GM12873 (cell line): ENCODE measurements around the gene PPP3CB.

Experiments
- TF ChIP-seq, protein P1 (sequence below): IDR thresholded peaks from 2 replicates; pipeline ENCODE4 v1.5.1; 2012; ENCODE audit warnings: low read depth, mild to moderate bottlenecking, moderate library complexity, low read length, control low read depth; ENCODE audit not compliant: insufficient read depth; ENCODE audit errors: missing control alignments

PPP3CB gene

DNA sequence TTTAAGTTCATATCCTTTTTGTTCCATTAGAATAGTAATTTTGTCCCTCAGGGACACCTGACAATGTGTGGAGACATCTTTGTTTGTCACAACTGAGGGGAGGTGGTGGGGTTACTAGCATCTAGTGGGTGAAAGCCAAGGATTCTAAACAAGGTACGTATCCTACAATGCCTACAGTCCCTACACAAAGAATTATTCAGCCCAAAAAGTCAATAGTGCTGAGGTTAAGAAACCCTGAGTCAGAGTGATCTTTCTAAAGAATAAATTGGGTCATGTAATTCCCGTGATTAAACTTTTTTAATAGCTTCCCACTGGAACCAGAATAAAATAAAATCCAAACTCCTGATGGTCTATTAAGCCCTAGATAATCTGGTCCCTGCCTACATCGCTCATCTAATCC is 79.3 kb downstream of the PPP3CB start:
- TF ChIP-seq, protein P1, sequence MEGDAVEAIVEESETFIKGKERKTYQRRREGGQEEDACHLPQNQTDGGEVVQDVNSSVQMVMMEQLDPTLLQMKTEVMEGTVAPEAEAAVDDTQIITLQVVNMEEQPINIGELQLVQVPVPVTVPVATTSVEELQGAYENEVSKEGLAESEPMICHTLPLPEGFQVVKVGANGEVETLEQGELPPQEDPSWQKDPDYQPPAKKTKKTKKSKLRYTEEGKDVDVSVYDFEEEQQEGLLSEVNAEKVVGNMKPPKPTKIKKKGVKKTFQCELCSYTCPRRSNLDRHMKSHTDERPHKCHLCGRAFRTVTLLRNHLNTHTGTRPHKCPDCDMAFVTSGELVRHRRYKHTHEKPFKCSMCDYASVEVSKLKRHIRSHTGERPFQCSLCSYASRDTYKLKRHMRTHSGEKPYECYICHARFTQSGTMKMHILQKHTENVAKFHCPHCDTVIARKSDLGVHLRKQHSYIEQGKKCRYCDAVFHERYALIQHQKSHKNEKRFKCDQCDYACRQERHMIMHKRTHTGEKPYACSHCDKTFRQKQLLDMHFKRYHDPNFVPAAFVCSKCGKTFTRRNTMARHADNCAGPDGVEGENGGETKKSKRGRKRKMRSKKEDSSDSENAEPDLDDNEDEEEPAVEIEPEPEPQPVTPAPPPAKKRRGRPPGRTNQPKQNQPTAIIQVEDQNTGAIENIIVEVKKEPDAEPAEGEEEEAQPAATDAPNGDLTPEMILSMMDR: no peak

DNA sequence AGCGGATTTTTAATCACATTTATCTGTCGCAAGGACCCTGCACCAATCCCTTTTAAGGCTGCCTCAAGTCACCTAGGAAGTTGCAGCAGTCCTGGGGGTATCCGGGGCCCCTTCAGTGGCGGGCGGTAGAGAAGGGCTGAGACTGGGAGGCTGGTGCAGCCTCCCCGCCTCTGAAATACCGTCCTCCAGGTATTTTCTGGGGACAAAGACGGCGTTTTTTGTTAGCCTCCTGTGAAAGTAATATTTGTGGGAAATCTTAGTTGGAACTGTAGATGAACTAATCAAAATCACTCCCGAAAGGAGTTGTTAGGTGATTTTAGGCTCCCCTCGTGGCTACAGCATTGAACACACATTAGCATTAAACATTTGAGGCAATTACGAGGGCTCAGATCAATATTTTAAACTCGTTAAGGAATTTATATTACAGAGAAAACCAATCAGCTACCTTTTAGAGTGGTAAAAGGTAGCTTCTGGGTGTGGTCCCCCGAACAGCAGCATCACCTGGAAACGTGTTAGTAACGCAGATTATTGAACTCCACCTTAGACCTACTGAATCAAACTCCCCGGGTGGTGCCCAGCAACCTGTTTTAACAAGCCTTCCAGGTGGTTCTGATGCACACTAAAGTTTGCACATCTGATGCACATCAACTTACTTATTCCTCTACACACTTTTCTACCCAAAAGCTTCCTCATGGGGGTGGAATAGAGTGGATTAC is 81.4 kb downstream of the PPP3CB start:
- TF ChIP-seq, protein P1: no peak

GRCh38 chr10:73413528-73414229 is 82.1 kb downstream of the PPP3CB start, which contains the start of gene ANXA7:
ANXA7 (minus strand) TSS chr10:73414058; CDS start chr10:73400856, 13,202 bp downstream.
- TF ChIP-seq, protein P1: peak; percentile 27

GRCh38 chr10:73413108-73413527 is 82.7 kb downstream of the PPP3CB start:
- TF ChIP-seq, protein P1: no peak

DNA sequence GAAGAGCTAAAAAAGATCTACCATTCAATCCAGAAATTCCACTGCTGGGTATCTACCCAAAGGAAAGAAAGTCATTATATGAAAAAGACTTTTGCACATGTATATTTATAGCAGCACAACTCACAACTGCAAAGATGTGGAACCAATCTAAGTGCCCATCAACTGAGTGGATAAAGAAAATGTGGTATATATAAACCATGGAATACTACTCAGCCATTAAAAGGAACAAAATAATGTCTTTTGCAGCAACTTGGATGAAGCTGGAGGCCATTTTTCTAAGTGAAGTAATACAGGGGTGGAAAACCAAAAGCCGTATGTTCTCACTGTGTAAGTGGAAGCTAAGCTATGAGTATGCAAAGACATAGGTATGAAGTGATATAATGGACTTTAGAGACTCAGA is 84.9 kb downstream of the PPP3CB start:
- TF ChIP-seq, protein P1: no peak

GRCh38 chr10:73408978-73409521 is 86.8 kb downstream of the PPP3CB start:
- TF ChIP-seq, protein P1: no peak

DNA sequence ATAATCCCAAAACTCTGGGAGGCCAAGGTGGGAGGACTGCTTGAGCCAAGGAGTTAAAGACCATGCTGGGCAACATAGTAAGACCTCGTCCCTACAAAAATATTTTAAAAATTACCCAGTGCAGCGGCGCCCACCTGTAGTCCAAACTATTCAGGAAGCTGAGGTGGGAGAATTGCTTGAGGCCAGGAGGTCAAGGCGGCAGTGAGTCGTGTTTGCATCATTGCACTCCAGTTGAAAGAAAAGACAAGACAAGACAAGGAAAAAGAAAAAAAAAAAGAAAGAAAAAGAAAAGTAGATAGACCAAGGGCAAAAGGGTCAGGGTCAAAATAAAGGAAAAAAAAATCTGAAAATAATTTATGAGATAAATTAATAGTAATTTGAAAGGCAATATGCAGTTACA is 87.8 kb downstream of the PPP3CB start:
- TF ChIP-seq, protein P1: no peak
